GM12891 (cell line): ENCODE measurements around the gene ALDH7A1.

ENCODE experiments used
- POLR2A ChIP-seq: IDR thresholded peaks from 2 replicates; pipeline ENCODE4 v1.6.1; 2011; ENCODE audit warnings: low read depth, low read length, control low read depth
- TAF1 ChIP-seq: IDR thresholded peaks from 2 replicates; pipeline ENCODE4 v1.6.1; 2011; ENCODE audit warnings: low read depth, low read length, control low read depth

GRCh38 chr5:126514131-126514557 is 80.9 kb downstream of the ALDH7A1 start:
- TF ChIP-seq POLR2A (no peak), TAF1 (no peak)
